PFSK-1 (cell line): ENCODE data around the gene THOP1.

ENCODE experiments used
- POLR2AphosphoS5 ChIP-seq: IDR thresholded peaks from 2 replicates; pipeline ENCODE4 v1.6.1; 2012; ENCODE audit warnings: low read depth, mild to moderate bottlenecking, control low read depth, low read length, moderate library complexity
- SIN3A ChIP-seq: IDR thresholded peaks from 2 replicates; pipeline ENCODE4 v1.6.1; 2012; ENCODE audit warnings: mild to moderate bottlenecking, low read length, moderate library complexity, borderline replicate concordance; ENCODE audit not compliant: insufficient read depth
- TF ChIP-seq, protein P1 (sequence below), 2 experiments: IDR thresholded peaks; 2 replicates each; pipeline versions ENCODE4 v1.6.1 to v1.8.0; 2011 to 2012; ENCODE audit warnings: low read depth in 2 of 2, low read length in 2 of 2, control low read depth in 1 of 2, inconsistent platforms in 1 of 2, mild to moderate bottlenecking in 1 of 2, moderate library complexity in 1 of 2; ENCODE audit not compliant: insufficient read depth in 1 of 2

DNA sequence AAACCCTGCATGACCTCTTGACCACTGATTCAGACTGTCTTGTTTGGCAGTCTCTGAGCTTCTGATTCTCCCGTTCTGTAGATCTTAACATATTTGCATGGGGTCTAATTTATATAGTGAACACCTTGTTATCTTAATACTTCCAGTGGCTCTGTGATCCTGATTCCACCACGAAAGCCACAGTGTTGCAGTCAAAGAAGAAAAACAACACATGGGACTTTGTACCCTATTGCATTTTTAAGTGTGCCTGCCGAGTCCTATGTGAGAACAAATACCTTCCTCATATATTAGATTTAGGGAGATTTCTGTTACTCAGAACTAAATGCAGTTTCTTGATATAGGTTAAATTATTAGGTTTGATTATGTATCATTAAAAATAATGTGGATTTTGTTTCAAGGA is 69.5 kb downstream of the THOP1 start:
- TF ChIP-seq POLR2AphosphoS5 = no peak
- TF ChIP-seq, protein P1, sequence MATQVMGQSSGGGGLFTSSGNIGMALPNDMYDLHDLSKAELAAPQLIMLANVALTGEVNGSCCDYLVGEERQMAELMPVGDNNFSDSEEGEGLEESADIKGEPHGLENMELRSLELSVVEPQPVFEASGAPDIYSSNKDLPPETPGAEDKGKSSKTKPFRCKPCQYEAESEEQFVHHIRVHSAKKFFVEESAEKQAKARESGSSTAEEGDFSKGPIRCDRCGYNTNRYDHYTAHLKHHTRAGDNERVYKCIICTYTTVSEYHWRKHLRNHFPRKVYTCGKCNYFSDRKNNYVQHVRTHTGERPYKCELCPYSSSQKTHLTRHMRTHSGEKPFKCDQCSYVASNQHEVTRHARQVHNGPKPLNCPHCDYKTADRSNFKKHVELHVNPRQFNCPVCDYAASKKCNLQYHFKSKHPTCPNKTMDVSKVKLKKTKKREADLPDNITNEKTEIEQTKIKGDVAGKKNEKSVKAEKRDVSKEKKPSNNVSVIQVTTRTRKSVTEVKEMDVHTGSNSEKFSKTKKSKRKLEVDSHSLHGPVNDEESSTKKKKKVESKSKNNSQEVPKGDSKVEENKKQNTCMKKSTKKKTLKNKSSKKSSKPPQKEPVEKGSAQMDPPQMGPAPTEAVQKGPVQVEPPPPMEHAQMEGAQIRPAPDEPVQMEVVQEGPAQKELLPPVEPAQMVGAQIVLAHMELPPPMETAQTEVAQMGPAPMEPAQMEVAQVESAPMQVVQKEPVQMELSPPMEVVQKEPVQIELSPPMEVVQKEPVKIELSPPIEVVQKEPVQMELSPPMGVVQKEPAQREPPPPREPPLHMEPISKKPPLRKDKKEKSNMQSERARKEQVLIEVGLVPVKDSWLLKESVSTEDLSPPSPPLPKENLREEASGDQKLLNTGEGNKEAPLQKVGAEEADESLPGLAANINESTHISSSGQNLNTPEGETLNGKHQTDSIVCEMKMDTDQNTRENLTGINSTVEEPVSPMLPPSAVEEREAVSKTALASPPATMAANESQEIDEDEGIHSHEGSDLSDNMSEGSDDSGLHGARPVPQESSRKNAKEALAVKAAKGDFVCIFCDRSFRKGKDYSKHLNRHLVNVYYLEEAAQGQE (IDR thresholded peaks at IDR 0.05; ENCODE audit: insufficient read depth in 1 of 2, low read depth in 2 of 2, low read length in 2 of 2) = no peak
- no peak for TF ChIP-seq SIN3A
